NCI-H2227 (cell line): ENCODE results near the gene TMEM132D.
"Not testable (repeated sequence)": the region's sequence is repeated elsewhere in the genome, so short reads cannot be mapped to it uniquely, and the experiment has no call there.

Experiments used
- DNase-seq: peaks from one replicate; lab custom pipeline; 2025; ENCODE audit not compliant: unreplicated experiment; lab: John Stamatoyannopoulos, UW

Gene TMEM132D

DNA sequence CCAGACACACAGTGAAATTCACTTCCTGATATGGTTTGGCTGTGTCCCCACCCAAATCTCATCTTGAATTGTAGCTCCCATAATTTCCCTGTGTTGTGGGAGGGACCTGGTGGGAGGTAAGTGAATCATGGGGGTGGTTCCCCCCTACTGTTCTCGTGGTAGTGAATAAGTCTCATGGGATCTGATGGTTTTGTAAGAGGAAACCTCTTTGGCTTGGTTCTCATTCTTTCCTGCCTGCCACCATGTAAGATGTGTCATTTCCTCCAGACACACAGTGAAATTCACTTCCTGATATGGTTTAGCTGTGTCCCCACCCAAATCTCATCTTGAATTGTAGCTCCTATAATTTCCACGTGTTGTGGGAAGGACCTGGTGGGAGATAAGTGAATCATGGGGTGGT is 354.8 kb downstream of the TMEM132D start:
- DNase-seq = not testable (repeated sequence)

GRCh38 chr12:129544716-129545115 is 359.1 kb downstream of the TMEM132D start:
- DNase-seq = no peak

DNA sequence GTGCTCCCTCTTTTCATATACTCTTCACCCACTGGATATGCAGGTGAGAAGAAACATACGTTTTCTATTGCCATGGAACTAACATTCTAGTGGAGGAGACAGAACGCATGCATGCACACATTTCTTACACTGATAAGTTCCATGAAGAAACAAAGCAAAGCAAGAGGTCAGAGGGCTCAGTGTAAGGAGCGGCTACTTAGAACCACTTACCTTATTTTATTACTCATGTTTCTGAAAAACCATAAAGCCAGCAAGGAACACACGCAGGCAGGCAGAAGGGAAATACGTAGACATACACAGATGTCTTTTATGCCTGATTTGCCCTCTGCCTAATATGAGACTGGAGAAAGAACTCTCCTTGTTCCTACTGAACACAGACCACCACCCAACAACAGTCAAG is 362.9 kb downstream of the TMEM132D start:
- DNase-seq = no peak

- DNase-seq = no peak
Observed at GRCh38 chr12:129540249-129540648, 363.6 kb downstream of the TMEM132D start.

- not testable (repeated sequence) for DNase-seq
Observed at GRCh38 chr12:129538724-129539335, 365.0 kb downstream of the TMEM132D start.

DNA sequence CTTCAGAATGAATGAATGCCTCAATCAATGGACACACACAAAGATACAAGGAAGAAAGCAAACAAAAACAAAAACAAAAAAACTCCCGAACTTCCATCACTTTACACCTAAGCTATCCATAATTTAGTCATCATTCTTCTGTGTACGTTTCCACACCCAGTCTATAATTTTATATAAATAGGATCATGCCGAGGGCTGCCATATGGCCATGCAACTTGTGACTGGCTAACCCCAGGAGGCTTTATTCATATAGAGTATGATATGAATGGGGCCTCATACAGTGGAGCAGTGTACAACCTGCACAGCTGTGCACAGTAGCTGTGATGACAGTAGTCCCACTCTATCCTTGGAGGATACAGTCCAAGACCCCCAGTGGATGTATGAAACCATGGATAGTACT is 365.7 kb downstream of the TMEM132D start:
- DNase-seq = no peak

DNA sequence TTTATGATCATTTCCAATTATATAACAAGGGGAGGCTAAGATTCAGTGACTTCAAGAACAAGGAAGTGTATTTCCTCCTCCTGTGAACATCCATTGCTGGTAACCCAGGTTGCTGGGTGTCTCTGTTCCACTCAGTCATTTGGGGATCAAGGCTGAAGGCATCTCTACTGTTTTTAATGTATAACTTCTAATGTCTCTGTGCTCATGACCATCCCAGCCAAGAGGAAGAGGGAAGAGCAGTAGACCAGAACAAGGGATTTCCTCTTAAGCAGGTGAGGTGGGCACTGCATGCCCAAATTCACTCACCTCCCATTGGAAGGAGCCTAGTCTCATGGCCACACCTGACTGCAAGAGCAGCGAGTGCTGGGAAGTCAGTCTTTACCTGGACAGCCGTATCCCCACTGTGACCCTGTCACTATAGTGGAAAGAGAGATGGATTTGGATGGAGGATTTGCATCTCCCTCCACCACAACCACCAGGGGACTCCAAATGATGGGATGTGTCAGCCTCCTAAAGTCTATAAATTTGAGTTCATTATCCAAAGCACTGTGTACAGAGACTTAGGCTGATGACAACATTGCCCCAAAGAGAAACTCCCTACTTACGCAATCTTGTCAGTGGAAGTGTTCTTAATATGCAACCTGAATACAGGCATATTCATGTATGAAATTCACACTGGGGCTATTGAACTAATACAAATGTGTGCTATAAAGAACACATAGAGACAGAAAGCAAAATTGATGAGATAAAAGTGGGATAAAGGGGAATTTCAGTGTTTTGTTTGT is 368.7 kb downstream of the TMEM132D start:
- DNase-seq = no peak

- DNase-seq = no peak
Observed at GRCh38 chr12:129532707-129533499, 370.9 kb downstream of the TMEM132D start.

DNA sequence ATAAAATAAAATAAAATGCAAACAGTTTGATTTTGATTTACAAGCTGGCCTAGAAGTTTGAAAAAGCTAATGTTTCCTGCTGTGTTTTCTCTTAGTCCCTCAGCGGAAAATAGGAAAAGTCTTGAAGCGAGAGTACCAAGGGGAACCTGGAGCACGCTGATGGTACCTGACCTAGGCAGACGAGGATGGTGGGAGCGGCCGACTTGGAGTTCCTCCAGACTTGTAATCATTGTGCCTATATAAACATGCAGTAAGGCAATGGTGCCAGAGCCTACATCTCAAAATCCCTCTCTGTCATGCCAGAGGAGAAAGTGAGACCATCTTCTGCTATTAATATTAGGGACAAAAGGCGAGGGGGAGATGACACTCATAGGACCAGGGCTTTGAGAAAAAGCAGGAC is 371.7 kb downstream of the TMEM132D start:
- DNase-seq = no peak

GRCh38 chr12:129530984-129531383 is 372.8 kb downstream of the TMEM132D start:
- DNase-seq = no peak

DNA sequence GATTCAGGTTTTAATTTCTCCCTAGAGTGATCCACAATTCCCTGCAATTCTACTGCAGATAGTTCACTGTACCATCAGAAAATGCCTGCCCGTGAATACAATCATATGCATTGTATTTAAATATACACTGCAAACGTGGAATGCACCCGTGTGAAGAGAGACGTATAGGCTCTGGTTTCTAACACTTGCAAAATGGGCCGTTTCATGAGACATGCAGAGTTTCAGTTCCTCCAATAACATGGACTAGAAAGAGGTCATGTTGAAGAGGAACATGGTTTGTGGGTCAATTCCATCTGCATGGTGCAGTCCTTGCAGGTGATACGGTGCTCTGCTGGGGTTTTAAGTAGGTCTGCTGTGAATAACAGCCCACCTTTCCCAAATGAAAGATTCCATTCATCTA is 373.3 kb downstream of the TMEM132D start:
- no peak for DNase-seq

DNA sequence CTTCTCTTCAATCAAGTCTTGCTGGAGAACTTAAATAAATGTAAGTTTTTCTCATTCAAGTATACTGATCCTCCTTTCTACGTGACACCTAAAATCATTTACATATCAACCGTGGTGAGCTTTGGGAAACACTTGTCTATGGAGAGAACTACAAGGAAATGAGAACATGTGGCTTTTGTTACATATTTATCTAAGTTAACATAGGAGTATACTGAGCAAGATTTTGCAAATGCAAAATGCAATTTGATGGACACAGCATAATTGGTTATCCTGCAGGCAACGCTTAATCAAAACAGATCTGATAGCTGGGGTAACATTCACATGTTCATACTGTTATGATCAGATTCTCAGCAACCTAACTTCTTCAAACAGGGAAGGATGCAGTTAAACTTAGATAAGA is 376.3 kb downstream of the TMEM132D start:
- DNase-seq = no peak

DNA sequence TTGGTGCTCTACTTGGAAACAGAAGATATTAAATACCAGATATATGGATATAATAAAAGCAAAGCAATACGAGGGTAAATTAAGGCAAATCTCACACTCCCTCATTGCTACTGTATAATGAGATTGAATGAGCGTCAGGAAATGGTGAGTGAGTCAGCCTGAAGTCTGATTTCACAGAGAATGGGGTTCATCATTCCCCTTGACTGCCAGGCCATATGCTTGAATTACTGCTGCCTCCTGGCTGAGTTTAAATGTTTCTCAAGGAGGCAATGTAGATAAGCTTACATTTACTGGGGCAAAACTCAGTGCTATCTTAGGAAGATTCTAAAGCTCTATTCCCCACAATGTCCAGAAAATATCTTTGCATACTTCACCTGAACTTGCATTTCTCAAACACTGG is 380.2 kb downstream of the TMEM132D start:
- no peak for DNase-seq

- no peak for DNase-seq
Observed at GRCh38 chr12:129520739-129521138, 383.1 kb downstream of the TMEM132D start.

GRCh38 chr12:129503802-129504201 is 400.0 kb downstream of the TMEM132D start:
- no peak for DNase-seq

DNA sequence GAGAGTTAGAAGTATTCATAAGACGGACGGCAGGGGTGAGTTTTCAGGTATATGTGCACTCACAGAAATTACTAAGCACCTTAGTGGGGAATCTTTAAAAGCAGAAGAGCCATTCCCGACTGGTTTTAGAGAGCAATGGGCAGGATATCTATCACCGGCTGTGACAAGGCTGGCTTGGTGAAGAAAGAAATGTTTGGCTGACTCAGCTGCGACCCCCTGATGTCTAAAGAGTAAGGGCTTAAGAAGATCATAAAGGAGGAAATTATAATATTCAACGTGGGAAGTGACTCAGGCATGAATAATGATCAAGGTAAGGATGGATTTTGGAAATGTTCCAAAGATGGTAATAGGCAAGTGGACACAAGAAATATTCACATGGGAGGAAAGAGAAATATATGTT is 407.6 kb downstream of the TMEM132D start:
- no peak for DNase-seq

DNA sequence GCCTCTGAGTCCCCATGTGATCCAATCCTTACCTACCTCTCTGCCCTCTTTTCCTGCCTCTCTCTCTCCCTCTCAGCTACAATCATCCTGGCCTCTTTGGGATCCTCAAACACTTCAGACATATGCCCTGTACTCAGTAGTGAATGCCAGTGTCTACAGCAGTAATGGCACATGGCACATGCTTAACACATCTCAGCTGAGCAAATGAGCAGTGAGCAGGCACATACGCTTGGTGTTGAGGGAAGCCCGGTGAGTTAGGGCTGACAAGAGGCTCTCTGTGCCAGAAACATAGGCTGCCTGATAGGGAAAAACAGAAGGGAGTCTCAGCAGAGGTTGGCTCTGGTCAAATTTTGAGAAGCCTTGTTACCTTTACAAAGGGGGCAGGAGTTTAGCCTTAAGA is 409.1 kb downstream of the TMEM132D start:
- DNase-seq = no peak

- no peak for DNase-seq
Observed at GRCh38 chr12:129494260-129494659, 409.6 kb downstream of the TMEM132D start.

DNA sequence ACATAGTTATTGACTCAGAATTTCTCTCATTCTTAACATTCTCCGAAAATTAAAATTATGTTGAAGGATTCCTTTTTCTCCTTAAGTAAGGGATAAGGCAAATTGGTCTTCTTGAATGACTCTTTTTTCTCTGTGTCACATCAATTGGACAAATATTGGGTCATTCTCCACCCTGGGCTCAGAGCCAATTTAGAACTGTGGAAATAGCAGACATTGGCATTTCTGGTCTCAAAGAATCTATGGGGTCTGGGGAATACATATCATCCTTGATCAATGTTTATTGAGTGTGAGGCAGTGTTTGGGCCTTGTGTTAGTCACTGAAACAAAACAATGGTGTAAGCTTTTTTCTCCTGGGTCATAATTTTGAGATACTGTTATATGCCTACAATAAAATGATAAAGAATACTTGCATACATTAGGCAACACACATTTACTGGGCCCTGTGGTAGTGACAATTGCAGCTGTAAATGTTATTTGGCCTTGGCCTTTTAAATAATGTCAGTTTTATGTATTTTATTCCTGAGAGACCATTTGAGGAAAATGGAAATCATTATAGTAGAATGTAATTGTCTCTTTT is 414.6 kb downstream of the TMEM132D start:
- no peak for DNase-seq

DNA sequence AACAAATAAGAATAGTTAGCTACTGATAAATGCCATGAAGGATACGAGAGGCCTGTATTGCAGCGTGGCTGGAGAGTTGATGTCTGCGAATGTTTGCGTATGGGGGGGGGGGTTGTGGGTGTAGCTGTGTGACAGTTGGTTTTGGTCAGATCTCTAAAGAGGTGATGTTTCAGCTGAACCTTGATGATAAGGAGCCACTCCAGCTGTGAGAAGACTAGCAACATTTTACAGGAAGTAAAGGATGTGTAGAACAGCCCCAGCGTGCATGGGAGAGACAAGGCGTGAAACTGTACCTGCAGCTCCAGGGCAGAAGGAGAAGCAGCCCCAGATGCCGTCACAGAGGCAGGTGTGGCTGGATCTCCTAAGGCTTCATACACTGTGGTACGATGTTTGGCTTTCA is 416.9 kb downstream of the TMEM132D start:
- no peak for DNase-seq

DNA sequence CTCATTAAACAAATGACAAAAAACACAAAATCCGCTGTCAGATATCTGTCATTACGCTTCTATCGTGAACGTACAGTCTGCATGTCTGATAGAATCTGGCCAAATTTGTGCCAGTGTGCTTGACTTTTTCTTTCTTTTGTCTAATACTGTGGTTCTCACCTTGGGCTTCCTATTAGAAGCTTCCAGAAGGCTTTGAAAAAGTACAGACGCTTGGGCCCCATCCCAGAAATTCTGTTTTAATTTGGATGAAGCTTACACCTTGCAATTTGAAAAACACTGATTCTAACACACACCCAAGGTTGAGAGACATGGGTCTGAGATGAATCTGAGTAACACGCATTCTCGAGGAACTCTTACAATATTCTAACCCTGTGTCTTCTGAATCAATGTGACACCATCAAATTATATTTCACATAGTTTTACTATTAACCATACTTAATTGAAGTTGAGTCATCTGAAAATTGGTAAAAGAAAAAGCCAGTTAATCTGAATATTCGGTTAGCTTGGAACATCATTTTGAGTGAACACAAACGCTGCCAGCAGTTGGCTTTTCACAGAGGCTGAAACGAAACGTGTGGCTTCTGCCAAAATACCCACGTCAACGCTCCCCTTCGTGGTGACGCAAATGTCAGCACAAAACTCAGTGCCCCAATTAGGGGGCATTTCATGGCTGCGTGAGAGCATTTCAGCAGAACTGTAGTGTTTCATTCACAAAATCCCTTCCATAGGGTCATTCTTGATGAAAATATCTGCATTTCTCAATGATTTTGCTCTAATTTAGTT is 420.5 kb downstream of the TMEM132D start:
- no peak for DNase-seq
